Stimulated activated CD8-positive, alpha-beta memory T cell treated with anti-CD3 and anti-CD28 coated beads, Interleukin-4, amount 100 ng/mL, for 1 hour (primary cell): ENCODE measurements around the gene SUPT20HL2.
"Not testable (repeated sequence)": the region's sequence is repeated elsewhere in the genome, so short reads cannot be mapped to it uniquely, and the experiment has no call there.

Experiments
- DNase-seq, 2 donors: peaks; one replicate each; pipeline ENCODE4 v3.0.0-alpha.2; 2020; ENCODE audit warnings: low read depth in 2 of 2, low spot score in 1 of 2

SUPT20HL2 gene

GRCh38 chrX:24314019-24314635 lies at the start of gene SUPT20HL2:
SUPT20HL2 (minus strand) TSS chrX:24314069; CDS start chrX:24313315, 754 bp downstream.
- no peak for DNase-seq

DNA sequence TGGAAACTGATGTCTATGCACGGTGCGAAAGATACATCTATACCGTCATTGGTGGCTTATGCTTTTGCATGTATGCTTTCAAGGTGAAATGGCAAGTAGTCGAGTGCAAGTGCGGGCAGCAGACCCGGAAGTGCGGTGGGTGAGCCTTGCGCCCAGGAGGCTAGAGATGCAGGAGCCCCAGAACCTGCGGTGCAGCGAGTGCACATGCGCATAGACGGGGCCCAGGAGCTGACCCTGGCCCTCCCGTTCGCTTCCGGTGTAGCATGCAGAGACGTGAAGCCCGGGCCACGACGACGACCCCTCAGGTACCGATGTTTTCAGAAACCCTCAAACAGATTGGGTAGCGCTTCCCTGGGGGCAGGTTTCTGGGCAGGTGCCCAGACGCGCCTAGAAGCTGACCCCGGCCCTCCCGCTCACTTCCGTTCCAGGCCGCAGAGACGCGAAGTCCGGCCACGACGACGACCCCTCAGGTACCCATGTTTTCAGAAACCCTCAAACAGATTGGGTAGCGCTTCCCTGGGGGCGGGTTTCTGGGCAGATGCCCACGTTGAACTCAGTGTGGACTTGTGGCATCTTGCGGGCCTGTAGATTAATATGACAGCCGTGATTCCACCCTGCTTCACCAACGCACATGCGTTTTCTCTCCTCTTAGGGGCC lies 48.3 kb upstream of the SUPT20HL2 start:
- not testable (repeated sequence) for DNase-seq

- DNase-seq: no peak
Measured at GRCh38 chrX:24360272-24360671, 46.4 kb upstream of the SUPT20HL2 start, which contains the start of gene SUPT20HL1. SUPT20HL1 (plus strand) TSS chrX:24360639; CDS start chrX:24362761, 2,122 bp downstream.

- DNase-seq: no peak
Measured at GRCh38 chrX:24357106-24357505, 43.2 kb upstream of the SUPT20HL2 start.

GRCh38 chrX:24355095-24355494 lies 41.2 kb upstream of the SUPT20HL2 start:
- no peak for DNase-seq

GRCh38 chrX:24350217-24350616 lies 36.3 kb upstream of the SUPT20HL2 start:
- DNase-seq: no peak

GRCh38 chrX:24347881-24348280 lies 34.0 kb upstream of the SUPT20HL2 start:
- no peak for DNase-seq

DNA sequence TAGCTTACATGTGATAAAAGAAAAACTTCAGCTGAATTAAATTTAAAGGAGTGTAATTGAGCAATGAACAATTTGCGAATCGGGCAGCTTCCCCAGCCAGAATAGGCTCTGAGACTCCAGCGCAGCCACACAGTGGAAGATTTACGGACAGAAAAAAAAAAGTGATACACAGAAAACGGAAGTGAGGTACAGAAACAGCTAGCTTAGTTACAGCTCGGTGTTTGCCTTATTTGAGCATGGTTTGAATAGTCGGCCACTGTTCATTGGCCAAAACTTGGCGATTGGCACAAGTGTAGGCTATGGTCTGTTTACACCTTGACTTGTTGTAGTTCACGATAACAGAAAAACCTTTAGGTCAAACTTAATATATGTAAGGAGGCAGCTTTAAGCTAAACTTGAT lies 29.9 kb upstream of the SUPT20HL2 start:
- DNase-seq: no peak

DNA sequence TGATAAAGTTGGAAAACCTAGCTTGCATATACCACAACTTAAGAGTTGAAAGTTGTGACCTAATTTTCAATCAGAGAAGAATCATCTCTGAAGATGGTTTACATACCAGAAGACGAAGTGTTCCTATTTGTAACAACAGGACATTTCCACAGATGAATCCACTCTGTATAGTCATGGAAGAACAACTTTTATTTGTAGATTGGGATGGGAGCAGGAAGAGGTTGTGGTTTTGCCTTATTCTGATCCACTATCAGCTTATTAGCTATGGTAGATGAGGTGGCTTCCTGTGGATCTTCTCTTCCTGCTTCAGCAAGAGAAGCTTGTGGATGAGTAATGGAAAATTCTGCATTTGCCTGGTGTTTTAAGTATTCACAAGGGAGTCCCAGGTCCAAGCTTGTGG lies 27.9 kb upstream of the SUPT20HL2 start:
- DNase-seq: no peak

- DNase-seq: no peak
Measured at GRCh38 chrX:24340501-24340900, 26.6 kb upstream of the SUPT20HL2 start.

- no peak for DNase-seq
Measured at GRCh38 chrX:24339911-24340310, 26.0 kb upstream of the SUPT20HL2 start.

DNA sequence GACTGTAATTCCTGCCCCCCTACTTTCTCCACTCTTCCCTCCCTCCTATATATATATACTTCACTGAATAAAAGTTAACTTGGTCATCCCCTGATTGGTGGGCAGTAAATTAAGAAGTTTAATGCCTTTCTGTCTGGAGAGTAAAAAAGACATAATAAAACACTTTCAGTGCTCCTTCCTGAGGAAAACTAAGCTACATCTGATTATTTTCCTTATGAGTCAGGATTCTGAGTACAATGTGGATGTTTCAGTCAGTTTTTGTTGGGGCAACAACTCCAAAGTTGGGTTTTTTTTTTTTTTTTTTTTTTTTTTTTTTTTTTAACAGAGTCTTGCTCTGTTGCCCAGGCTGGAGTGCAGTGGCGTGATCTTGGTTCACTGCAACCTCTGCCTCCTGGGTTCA lies 22.0 kb upstream of the SUPT20HL2 start:
- DNase-seq: no peak

GRCh38 chrX:24334461-24334860 lies 20.6 kb upstream of the SUPT20HL2 start:
- DNase-seq: no peak

DNA sequence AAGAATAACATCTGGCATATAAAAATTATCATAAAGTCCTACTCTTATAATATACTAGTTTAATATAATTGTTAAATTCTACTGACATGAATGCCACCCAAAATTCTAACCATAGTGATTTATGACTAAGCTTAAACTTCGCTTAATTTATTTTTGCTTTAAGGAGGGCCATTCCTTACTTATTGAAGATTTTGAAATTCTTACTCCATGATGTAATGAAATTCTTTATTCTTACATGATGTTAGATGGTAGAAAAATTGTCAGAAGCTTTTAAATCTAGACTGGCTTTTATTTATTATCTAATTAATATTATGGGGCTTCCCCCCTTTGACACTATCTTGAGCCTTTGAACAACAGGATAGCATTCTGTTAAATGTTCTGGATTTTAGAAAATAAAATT lies 19.5 kb upstream of the SUPT20HL2 start:
- no peak for DNase-seq

DNA sequence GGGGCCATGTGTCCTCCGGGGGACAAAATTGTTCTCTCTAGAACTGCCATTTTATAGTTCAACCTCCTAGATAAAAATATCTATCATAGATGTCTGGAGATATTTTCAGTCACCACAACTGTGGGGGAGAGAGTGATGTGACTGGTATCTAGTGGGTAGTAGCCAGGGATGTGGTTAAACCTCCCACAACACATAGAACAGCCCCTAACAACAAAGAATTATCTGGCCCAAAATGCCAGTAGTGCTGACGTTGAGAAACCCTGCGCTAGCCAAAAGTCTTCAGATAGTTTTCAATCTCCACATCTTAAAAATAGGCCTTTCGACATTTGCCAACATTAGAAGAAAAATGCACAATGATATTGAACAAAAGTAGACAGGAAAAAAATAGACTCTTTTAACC lies 19.0 kb upstream of the SUPT20HL2 start:
- DNase-seq: no peak

DNA sequence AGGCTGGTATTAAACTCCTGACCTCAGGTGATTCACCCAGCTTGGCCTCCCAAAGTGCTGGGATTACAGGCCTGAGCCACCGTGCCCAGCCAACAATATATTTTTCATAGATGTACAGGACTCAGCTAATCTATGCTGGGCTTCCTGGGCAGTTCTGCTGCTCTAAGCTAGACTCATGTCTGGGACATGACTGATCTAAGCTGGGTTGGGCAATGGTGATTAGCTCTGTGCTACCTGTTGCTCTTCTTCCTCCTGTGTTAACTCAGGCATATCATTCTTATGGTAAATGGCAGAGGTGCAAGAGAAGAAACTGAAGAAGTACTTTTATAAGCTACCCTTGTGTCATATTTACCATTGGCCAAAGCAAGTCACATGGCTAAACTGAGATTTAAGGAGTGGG lies 11.4 kb upstream of the SUPT20HL2 start:
- DNase-seq: no peak

DNA sequence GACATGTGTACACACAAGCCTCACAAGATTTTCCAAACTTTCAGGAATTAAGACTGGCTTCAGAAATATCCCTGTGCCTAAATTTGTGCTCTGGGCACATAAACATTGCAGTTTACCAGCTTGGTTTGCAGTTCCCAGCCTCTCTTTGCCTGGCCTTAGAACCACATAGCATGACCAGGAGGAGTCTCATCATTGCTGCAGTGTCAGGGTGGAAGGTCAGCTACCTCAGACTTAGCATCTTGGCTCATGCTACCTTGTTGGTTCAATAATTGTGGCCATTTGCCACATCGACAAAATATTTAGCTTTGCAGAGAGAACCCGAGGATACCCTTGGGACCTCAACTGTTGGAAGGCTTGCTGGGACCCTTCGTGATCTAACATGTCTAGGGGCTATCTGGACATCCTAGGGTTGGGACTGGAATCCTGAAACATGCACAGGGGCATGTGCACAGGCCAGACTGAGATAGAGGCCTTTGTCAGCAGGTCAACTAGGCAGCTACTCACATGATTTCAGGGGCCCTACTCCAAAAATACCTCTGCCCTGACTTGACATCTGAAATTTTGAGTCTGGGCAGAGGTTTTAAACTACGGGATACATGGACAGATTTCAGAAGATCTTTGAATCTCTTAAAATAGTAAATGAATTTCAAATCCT lies 8.0 kb upstream of the SUPT20HL2 start:
- DNase-seq: no peak

- DNase-seq: no peak
Measured at GRCh38 chrX:24317567-24317966, 3.7 kb upstream of the SUPT20HL2 start.

- DNase-seq: no peak
Measured at GRCh38 chrX:24316111-24316510, 2.2 kb upstream of the SUPT20HL2 start.

- not testable (repeated sequence) for DNase-seq
Measured at GRCh38 chrX:24312249-24312607, 1.6 kb downstream of the SUPT20HL2 start.

GRCh38 chrX:24311507-24312248 lies 2.2 kb downstream of the SUPT20HL2 start:
- not testable (repeated sequence) for DNase-seq

DNA sequence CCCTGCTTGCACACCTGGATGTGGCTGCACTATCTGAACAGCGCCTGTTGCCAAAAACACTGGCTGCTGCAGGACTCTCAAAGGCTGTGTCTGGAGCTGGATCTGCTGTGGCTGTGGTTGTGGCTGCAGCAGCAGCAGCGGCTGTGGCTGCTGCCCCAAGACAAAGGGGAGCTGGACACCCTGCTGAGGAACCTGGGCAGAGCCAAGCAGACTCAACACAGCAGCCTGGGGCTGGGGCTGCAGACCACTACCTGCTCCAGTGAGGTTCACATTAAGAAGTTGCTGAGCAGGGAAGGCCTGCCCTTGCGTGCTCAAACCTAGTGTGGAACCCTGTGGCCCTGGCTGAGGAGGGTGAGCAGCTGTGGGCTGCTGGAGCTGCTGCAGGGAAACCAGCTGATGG lies 3.0 kb downstream of the SUPT20HL2 start:
- DNase-seq: not testable (repeated sequence)
